Measurements from ENCODE around the gene DYNLRB1. TPM values are rescaled to one million over a fixed set of nuclear protein-coding genes. Genes with fewer than 3 reads are reported as not detected.

Gene DYNLRB1
- total RNA-seq, 1 donor from 2014 or later = 148 TPM

DNA sequence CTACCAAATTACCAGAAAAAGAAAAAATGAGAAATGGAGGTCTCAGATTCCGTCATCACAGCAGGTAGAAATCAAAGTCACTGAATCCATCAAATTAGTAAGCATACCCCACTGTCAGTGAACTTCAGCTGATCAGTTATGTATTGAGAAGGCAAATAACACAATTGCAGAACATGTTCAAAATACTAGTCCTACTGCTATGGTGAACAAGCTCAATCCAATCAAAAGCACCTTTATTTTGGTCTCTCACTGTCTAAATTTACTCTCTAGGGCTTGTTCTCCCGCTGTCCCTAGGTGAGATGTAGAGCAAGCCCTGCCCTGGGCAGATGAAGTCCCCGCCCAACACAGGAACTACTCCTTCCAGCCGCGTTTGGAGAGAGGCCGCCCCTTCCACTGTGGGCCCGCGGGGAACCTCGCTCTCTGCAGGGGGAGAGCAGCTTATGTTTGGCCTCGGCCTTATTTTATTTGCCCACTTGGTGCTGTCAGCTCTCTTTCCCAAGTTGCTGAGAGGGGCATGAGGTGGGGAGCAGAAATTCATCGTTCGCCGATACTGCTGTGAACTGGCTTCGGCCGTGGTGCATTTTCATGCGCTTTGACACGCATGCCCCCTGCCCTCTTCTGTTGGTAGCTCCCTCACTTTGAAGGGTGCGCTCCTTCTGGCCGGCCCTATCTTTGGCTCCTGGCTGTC is 28.0 kb downstream of the DYNLRB1 start:
- intact Hi-C loops (cut with DNase I) = no loop called here
- peak; percentile 73 for ATAC-seq (ENCODE audit: poor library complexity)
- peak; percentile 43 for DNase-seq

GRCh38 chr20:34546751-34547181 is 30.5 kb downstream of the DYNLRB1 start:
- intact Hi-C loops (cut with DNase I) = no loop called here
- ATAC-seq (ENCODE audit: poor library complexity) (no peak), DNase-seq (peak; percentile 17)

DNA sequence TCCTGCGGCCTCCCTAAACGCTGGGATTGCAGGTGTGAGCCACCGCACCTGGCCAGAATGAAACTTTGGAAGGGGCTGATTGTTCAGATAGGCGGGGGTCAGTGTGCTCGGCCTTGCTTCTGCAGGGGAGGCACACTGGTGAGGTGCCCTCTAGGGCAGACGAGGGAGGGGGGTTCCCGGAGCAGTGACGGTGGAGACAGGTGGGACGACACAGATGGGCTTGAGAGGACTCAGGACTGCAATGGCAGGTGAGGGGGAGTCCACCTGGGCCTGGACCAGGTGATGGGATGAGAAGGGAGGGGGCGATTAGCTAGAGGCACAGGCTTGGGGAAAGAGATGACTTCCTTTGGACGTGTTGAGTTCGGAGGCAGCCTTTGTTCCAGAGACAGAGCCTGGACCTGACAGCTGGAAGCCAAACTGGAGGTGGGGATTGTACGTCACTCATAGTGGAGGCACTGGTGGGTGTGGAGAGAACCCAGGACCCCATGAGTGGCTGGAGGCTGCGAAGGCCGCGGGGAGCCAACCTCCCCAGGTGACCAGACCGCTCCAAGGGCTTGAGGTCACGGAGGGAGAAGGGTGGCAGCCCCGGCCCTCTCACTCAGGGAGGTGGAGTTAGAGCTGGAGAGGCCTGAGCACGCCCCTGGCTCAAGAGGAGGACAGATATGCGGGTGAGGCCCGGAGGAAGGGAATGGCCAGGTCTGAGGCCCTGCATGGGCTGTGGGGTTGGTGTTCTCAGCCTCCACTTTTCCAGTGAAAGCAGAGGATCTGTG is 31.8 kb downstream of the DYNLRB1 start:
- intact Hi-C loops (cut with DNase I) = no loop called here
- ATAC-seq (ENCODE audit: poor library complexity) = no peak
- peak; percentile 16 for DNase-seq

DNA sequence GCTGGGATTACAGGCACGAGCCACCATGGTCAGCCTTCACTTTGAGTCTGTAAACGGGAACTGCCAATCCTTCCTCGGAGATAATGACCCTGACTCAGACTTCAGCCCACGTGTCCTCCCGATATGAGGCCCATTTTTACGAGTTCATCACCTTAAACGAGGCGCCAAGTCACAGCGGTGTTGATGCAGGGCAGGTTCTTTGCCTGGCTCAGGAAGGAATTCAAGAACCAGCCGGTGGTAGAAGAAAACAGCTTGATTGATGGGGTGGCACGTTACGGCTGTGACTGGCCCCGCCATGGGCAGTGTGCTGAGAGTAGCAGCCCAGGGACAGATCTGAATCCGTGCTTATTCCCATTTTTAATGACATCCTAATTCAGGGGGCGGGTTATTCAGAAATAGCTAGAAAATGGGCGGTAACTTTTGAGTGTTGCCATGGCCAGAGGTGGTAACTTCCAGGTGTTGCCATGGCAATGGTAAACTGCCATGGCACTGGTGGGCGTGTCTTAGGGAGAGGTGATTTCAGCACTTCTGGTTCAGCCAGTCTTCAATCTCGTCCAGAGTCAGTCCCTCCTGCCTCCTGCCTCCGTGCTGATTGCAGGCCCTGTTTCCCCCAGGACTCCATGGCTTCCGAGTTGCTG is 33.2 kb downstream of the DYNLRB1 start:
- peak; percentile 4 for DNase-seq
- intact Hi-C loops (cut with DNase I) = no loop called here
- ATAC-seq (ENCODE audit: poor library complexity) = no peak

- ATAC-seq (ENCODE audit: poor library complexity) = no peak
- DNase-seq = peak; percentile 16
- intact Hi-C loops (cut with DNase I) = no loop called here
These were observed 33.7 kb downstream of the DYNLRB1 start for GRCh38 chr20:34549929-34550305.

DNA sequence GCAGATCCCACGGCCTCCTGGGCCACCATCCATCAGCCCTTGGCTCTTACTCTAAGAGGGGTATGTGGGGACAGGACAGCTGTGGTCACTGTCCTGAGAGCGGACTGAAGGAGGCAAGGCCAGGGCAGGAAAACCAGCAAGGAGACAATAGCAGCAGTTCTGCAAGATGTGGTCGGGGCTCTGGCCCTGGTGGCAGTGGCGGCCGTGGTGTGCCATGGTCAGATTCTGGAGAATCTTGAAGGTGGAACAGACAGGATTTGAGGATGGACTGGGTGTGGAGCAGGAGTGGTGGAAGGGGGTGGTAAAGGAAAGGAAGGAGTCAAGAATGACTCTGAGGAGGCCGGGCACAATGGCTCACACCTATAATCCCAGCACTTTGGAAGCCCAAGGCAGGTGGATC is 36.3 kb downstream of the DYNLRB1 start:
- intact Hi-C loops (cut with DNase I) = no loop called here
- ATAC-seq (ENCODE audit: poor library complexity) = no peak
- DNase-seq = peak; percentile 18

DNA sequence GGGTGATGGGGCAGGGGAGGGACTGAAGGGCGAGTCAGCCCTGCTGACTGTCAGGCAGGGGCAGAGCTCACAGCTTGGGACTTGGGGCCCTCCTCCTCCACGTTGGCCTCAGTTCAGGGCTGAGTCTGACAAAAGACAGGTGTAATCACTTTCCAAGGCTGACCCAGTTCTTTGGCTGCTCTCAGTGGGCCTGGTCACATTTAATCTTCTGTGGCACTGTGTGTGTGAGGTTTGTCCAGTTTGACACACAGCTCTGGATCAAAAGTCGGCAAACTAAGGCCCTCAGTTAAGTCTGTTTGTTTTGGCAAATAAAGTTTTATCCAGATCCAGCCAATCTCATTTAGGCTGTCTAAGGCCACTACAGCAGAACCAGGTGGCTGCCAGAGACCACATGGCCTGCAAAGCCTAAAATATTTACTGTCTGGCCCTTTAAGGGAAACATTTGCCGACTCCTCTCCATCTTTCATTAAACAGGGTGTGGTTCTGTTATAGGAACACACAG is 37.2 kb downstream of the DYNLRB1 start:
- intact Hi-C loops (cut with DNase I) = no loop called here
- ATAC-seq (ENCODE audit: poor library complexity) (peak; percentile 58), DNase-seq (peak; percentile 47)

DNA sequence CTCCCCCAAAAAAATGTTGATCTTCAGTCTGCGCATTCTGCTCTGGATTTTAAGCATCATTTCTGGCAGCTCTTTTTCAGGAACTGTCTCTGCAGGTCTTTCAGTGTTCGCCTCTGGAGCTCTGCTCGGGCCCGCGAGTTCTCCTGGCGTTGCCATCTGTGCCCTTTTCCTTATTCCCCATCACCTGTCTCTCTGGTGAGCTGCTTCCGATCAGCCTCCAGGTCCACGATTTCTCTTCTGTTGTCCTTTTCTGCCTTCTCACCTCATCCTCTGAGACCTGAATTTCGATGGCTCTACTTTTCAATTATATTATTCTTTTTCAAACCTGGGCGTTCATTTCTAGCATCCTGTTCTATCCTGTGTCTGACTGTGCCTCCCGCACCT is 41.7 kb downstream of the DYNLRB1 start:
- ATAC-seq (ENCODE audit: poor library complexity) = no peak
- no peak for DNase-seq
- intact Hi-C loops (cut with DNase I) = no loop called here

DNA sequence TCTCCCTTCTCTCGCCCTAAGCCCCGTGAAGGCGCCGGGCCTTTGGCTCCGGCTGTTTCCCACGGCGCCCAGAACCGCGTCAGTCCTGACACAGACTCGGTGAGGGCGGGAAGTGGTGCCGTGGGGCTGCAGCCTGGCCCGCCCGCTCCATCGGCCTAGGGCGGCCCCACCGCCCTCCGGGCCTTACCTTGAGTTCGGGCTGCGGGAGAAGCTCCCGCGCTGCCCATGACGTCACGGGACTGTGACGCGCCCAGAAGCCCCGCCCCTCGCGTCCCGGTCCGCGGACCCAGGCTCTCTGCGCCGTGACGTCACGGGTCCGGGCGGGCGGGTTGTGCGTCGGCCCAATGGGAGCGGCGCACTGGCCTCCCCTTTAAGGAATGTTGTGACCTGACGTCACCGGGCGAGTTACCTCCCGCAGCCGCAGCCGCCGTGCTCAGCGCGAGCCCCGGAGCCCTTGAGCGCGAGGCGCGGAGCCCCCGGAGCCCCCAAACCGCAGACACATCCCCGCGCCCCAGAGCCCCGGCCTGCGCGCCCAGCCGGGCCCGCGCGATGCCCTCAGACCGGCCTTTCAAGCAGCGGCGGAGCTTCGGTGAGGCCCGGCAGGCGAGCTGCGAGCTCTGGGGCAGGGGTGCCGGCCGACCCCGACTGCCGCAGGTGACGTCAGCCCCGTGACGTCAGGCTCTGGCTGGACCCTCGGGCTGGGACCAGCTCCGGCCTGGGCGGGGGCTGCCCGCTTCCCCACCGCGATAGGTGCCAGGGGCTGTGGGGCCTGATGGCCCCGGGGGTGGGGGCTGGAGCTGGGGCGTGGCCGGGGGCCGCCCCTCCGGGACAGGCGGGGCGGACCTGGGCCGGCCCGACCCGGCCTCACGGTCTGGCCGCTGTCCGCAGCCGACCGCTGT is 42.3 kb downstream of the DYNLRB1 start, which contains the start of gene MAP1LC3A:
Gene MAP1LC3A (plus strand): TSS at position 399 of the 899 bp plus-strand sequence. CDS start 151 bp downstream, at position 550.
- DNase-seq = peak; percentile 98
- ATAC-seq (ENCODE audit: poor library complexity) = peak; percentile 95
- intact Hi-C loops (cut with DNase I) = no loop called here

GRCh38 chr20:34559311-34560140 is 43.3 kb downstream of the DYNLRB1 start:
- ATAC-seq (ENCODE audit: poor library complexity) (peak; percentile 0), DNase-seq (peak; percentile 49)
- intact Hi-C loops (cut with DNase I) = no loop called here

DNA sequence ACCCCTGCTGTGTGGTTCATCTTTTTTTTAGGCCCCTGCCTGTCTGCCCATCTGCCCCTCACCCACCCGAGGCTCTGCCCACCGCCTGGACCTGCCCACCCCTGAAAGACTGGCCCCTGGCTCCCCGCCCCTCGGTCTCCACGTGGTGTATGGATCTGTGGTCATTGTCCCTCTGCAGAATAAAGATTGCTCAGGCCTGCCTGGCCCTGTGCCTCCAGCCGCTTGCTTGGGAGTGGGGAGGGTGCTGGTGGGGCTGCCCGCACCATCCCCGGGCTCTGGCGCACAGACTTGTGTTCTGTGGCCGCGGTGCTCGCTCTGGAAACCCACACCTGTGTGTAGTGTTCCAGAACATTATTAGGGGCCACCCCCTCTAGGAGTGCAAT is 43.9 kb downstream of the DYNLRB1 start:
- ATAC-seq (ENCODE audit: poor library complexity) (no peak), DNase-seq (no peak)
- intact Hi-C loops (cut with DNase I) = no loop called here

DNA sequence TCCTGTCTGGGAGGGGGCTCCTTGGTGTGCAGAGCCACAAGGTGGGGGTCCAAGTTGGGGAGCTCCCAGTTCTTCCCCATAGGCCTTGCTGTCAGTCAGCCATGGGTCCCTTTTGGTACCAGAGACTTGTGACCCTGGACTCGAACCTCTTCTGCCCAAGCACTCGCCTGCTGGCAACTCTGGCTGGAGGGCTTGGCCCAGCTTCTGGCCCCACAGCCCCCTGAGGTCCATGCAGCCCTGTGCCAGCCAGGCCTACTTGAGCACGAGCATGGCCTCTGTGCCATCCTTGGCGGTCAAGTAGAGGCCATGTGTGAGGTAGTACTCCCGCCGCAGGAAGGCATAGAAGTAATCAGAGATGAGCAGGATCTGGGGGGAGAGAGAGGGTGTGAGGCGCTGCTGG is 44.4 kb downstream of the DYNLRB1 start:
- DNase-seq = no peak
- ATAC-seq (ENCODE audit: poor library complexity) = no peak
- intact Hi-C loops (cut with DNase I) = no loop called here

DNA sequence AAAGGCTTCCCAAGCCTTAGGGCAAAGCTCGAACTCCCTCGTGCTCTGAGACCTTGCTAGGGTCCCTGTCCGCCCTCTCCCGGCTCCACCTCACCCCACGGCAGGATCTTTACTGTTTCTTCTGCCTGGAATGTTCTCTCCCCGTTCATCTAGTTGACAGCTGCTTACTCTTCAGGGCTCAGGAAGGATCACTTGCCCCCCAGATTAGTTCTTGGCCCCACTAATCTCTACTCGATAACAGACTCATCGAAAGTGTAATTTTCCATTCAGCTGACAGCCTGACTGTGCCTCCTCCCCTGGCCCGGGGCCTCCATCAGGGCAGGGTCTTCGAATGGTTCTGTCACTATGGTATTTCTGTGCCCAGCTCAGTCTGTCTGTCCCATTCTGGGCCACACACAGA is 45.4 kb downstream of the DYNLRB1 start:
- no peak for ATAC-seq (ENCODE audit: poor library complexity)
- intact Hi-C loops (cut with DNase I) = no loop called here

DNA sequence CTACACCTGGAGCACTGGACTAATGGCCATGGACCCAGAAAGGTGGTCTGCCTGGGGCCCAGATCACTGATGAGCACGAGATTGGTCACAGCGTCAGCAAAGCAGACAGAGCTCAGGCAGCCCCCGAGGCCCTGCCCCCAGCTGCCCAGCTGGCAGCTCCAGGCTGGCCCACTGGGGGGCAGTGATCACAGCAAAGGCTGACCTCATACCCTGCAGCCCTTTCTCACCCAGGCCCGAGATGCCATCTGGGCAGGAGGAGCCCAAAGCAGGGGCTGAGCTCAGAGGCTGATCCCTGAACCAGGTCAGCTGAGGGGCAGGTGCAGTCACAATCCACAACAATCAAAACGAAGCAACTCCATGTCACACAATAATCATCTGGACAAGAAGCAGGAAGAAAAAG is 46.4 kb downstream of the DYNLRB1 start:
- DNase-seq (no peak), ATAC-seq (ENCODE audit: poor library complexity) (no peak)
- intact Hi-C loops (cut with DNase I) = no loop called here

More for the DNA sequence above, 45.4 kb downstream of the DYNLRB1 start:
- DNase-seq = no peak

DNA sequence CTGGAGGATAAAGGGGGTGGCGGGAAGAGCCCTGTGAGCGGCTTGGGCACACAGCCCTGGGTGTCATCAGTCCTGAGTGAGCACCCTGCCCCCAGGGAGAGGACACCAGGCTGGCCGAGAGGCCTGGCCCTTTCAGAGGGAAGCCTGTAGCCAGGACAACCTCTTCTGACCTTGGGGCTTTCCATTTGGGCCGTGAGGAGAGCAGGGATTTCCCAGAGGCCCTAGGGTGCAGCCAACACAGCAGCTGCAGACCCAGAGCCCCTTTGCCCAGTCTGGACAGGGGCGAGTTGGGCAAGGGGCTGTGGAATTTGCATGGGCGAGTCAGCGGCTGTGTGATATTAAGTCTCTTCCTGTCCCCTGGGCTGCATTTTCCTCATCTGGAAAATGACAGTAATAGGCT is 48.6 kb downstream of the DYNLRB1 start:
- intact Hi-C loops (cut with DNase I) = no loop called here
- DNase-seq (no peak), ATAC-seq (ENCODE audit: poor library complexity) (peak; percentile 46)

- no peak for DNase-seq
- intact Hi-C loops (cut with DNase I) = no loop called here
- ATAC-seq (ENCODE audit: poor library complexity) = no peak
These were observed 51.0 kb downstream of the DYNLRB1 start for GRCh38 chr20:34566978-34567891.
